ENCODE measurements around the gene TRAPPC4.
"Not testable (repeated sequence)": the region's sequence is repeated elsewhere in the genome, so short reads cannot be mapped to it uniquely, and the experiment has no call there.

Gene TRAPPC4

DNA sequence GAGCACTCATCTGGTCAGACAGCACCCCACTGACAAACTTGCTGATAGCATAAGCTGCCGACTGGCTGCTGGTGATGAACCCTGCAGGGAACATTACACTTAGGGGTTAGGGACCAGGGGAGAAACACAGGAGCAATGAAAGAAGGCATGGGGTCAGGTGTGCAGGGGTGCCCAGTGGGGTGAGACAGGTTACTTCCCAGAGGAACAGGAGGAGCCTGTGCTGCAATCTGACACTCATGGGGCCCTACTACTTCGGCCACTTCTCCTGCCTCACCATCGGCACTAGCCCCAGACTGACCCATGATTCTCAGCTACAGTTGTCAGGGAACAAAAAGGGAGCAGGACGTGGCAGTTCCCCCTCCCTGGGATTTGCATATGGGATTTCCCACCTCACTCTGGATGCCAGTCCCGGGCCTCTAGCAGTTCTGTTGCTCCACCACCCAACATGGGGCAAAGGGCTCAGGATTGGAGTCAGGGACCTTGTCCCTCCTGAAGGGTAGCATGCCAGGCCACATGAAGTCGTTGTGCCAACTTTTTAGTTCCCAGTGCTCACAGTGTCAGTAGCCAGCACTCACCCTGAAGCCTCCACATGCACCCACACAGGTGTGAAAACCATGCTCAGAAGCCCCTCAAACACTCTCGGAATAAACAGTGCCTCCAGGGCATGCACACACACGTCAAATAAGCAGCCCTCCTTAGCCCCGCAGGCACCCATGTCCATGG is 9.9 kb downstream of the TRAPPC4 start:
- no peak for DNase-seq (ENCODE audit: low read depth in 2 of 2)
- H3K4me3 ChIP-seq (replicated peaks in 1 of 2; ENCODE audit: low read depth in 2 of 2, low read length in 2 of 2) = no peak overlapping the region
- TF ChIP-seq, protein P1, sequence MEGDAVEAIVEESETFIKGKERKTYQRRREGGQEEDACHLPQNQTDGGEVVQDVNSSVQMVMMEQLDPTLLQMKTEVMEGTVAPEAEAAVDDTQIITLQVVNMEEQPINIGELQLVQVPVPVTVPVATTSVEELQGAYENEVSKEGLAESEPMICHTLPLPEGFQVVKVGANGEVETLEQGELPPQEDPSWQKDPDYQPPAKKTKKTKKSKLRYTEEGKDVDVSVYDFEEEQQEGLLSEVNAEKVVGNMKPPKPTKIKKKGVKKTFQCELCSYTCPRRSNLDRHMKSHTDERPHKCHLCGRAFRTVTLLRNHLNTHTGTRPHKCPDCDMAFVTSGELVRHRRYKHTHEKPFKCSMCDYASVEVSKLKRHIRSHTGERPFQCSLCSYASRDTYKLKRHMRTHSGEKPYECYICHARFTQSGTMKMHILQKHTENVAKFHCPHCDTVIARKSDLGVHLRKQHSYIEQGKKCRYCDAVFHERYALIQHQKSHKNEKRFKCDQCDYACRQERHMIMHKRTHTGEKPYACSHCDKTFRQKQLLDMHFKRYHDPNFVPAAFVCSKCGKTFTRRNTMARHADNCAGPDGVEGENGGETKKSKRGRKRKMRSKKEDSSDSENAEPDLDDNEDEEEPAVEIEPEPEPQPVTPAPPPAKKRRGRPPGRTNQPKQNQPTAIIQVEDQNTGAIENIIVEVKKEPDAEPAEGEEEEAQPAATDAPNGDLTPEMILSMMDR (IDR thresholded peaks at IDR 0.05; ENCODE audit: low read depth, low read length) = no peak

DNA sequence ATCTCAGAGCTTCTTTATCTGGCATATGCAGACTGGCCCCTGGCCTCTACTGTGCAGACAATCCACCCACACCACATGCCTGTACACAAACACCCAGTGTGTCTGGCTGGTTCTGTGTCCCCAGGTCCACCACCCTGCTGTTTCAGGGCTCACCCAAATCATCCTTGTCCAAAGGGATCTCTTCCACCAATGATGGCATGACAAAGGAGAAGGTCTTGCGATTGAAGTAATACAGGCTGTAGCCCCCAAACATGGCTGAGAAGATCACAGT is 10.4 kb downstream of the TRAPPC4 start:
- DNase-seq (ENCODE audit: low read depth in 2 of 2) = no peak
- H3K4me3 ChIP-seq (replicated peaks in 1 of 2; ENCODE audit: low read depth in 2 of 2, low read length in 2 of 2) = no peak overlapping the region
- TF ChIP-seq, protein P1 (IDR thresholded peaks at IDR 0.05; ENCODE audit: low read depth, low read length) = no peak

DNA sequence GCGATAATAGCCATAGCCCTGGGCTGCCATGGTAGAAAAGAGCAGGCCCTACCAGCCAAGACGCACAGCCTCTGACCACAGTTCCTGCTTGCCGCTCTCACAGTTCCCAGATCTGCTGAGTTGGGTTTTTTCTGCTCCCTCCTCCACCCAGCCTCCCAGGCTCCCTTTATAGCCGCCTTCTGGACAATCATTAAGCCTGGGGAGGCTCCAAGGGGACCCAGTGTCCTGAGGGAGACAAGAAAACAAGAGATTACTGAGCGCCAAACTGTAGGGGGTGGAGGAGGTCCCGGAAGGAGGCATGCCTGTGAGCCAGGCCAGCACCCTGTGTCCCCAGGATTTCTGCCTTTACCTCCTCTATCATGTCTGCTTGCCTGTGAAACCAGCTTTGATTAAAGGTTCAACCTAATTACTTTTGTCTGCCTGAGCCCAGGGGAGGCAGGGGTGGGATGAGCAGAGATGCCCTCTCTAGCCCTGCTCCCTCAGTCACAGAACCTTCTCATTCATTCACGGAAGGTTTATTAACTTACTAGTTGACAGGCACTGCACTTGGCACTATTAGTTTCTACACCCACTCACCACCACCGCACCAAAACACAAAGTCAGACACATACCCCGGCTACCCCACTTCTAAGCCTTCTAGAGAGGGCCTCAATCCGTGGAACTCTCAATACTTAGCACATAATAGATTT is 10.9 kb downstream of the TRAPPC4 start:
- TF ChIP-seq, protein P1 (IDR thresholded peaks at IDR 0.05; ENCODE audit: low read depth, low read length) = no peak
- peak overlapping the region; percentile 72 to 90 for H3K4me3 ChIP-seq (replicated peaks in 1 of 2; ENCODE audit: low read depth in 2 of 2, low read length in 2 of 2)
- no peak for DNase-seq (ENCODE audit: low read depth in 2 of 2)

DNA sequence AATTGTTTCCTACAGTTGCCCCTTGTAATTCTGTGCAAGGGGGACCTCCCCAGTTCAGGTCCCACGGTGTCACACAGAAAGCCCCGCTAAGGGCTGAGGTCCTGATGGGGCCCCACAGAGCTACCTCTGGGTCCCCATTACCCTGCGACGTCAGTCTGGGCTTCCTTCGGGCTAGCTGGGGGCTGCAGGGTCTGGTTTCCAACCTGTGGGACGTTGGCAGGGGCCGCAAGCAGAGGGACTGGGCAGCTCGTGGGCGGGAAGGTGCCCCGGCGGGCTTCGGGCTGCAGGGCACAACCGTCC is 11.4 kb downstream of the TRAPPC4 start:
- peak overlapping the region; percentile 72 to 90 for H3K4me3 ChIP-seq (replicated peaks in 1 of 2; ENCODE audit: low read depth in 2 of 2, low read length in 2 of 2)
- TF ChIP-seq, protein P1 (IDR thresholded peaks at IDR 0.05; ENCODE audit: low read depth, low read length) = no peak
- DNase-seq (ENCODE audit: low read depth in 2 of 2) = no peak

DNA sequence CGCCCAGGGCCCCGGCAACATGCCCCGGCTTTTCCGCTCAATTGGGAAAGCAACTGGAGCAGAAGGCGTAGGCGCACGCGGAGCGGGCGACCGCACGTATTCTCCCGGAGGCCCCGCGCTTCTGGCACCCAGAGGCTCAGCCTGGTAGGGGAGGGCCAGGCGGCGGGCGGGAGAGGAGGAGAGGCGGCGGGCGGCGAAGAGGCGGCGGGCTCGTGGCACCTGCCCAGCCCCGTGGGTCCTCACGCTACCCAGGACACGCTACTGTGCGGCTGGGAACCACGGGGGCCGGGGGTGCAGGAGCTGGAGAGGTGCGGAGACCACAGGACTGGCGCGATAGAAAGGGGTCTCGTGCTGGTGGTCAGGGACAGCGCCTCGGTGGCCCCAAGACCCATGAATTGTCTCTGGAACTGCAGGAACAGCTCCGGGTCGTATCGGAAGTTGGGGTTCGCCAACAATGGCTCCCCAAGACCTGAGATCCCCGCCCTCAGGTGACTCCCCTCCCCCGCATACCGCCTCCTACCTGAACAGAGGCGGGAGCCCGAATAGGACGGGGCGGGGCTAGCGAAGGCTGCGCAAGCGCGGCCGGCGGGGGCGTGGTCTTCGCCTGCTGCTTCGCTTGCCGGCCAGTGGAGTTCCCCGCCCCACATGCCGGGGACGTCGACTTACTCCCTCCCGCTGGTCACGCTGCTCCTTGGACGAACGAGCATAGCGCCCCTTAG is 11.9 kb downstream of the TRAPPC4 start, which contains the start of gene SLC37A4:
TSS of gene SLC37A4 (minus strand) at position 549 of the 719 bp plus-strand sequence.
- TF ChIP-seq, protein P1 (IDR thresholded peaks at IDR 0.05; ENCODE audit: low read depth, low read length) = no peak
- H3K4me3 ChIP-seq (replicated peaks in 1 of 2; ENCODE audit: low read depth in 2 of 2, low read length in 2 of 2) = peak within 1 kb of the TSS; percentile 72 to 90
- peak; percentile 98 to 99 for DNase-seq (ENCODE audit: low read depth in 2 of 2)

DNA sequence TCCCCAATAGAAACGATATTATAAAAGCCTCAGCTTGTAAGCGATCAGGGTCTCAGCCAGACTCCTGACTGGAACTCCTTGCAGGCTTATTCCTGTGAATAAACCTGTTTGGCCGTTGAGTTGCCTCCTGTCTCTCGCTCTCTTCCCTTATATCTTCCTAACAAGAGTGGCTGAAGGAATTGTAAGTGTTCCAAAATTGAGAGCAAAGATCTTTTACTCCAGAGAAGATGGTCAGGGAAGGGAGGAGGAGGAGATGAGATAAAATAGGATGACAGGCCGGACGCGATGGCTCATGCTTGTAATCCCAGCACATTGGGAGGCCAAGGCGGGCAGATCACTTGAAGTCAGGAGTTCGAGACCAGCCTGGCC is 13.3 kb downstream of the TRAPPC4 start:
- TF ChIP-seq, protein P1 (IDR thresholded peaks at IDR 0.05; ENCODE audit: low read depth, low read length) = no peak
- DNase-seq (ENCODE audit: low read depth in 2 of 2) = no peak
- H3K4me3 ChIP-seq (replicated peaks in 1 of 2; ENCODE audit: low read depth in 2 of 2, low read length in 2 of 2) = no peak overlapping the region

DNA sequence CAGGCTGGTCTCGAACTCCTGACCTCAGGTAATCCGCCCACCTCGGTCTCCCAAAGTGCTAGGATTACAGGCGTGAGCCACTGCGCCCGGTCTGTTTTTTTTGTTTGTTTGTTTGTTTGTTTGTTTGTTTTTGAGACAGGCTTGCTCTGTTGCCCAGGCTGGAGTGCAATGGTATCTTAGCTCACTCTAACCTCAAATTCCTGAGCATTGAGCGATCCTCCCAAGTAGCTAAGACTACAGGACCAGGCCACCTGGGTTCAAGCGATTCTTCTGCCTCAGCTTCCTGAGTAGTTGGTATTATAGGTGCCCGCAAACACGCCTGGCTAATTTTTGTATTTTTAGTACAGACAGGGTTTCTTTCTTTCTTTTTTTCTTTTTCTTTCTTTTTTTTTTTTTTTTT is 14.9 kb downstream of the TRAPPC4 start:
- DNase-seq (ENCODE audit: low read depth in 2 of 2) = peak in 1 of 2 donors; percentile 22
- H3K4me3 ChIP-seq (replicated peaks in 1 of 2; ENCODE audit: low read depth in 2 of 2, low read length in 2 of 2) = not testable (repeated sequence)
